KMS-11 (cell line): ENCODE measurements around the gene PCP4.

Experiments
- H2AFZ ChIP-seq: fragments of 200-600 bp; sonication (generic); 2 replicates; pipeline ENCODE4 v1.6.1; 2016; ENCODE audit warnings: antibody characterized with exemption, mixed run types, low read depth
- H3K27ac ChIP-seq: fragments of 200-600 bp; sonication (generic); 2 replicates; pipeline ENCODE4 v1.6.1; 2016; ENCODE audit warnings: mild to moderate bottlenecking, mixed run types
- H3K27me3 ChIP-seq: fragments of 200-600 bp; sonication (generic); 2 replicates; pipeline ENCODE4 v1.6.1; 2017; ENCODE audit warnings: mild to moderate bottlenecking, low read depth, mixed run types, moderate library complexity; ENCODE audit not compliant: insufficient read depth
- H3K36me3 ChIP-seq: fragments of 200-600 bp; sonication (generic); 2 replicates; pipeline ENCODE4 v1.6.1; 2017; ENCODE audit warnings: mild to moderate bottlenecking, mixed run types; ENCODE audit not compliant: insufficient read depth
- H3K4me1 ChIP-seq: fragments of 200-600 bp; sonication (generic); 2 replicates; pipeline ENCODE4 v1.6.1; 2016; ENCODE audit warnings: mild to moderate bottlenecking, low read depth, mixed run types; ENCODE audit not compliant: poor library complexity, severe bottlenecking
- H3K4me2 ChIP-seq: fragments of 200-600 bp; sonication (generic); 2 replicates; pipeline ENCODE4 v1.7.0; 2016; ENCODE audit warnings: mild to moderate bottlenecking, mixed run types
- H3K4me3 ChIP-seq: fragments of 200-600 bp; sonication (generic); IDR thresholded peaks from 2 replicates; pipeline ENCODE4 v1.6.1; 2017; ENCODE audit warnings: low read depth, low read length, mixed read lengths; ENCODE audit not compliant: insufficient read depth
- H3K79me2 ChIP-seq: fragments of 200-600 bp; sonication (generic); 2 replicates; pipeline ENCODE4 v1.6.1; 2016; ENCODE audit warnings: low read depth, mixed run types; ENCODE audit not compliant: insufficient read depth
- H3K9ac ChIP-seq: fragments of 200-600 bp; sonication (generic); 2 replicates; pipeline ENCODE4 v1.6.1; 2016; ENCODE audit warnings: mild to moderate bottlenecking, mixed run types
- H4K20me1 ChIP-seq: fragments of 200-600 bp; sonication (generic); 2 replicates; pipeline ENCODE4 v1.6.1; 2016; ENCODE audit warnings: mild to moderate bottlenecking, mixed run types; ENCODE audit not compliant: insufficient read depth
- CTCF ChIP-seq: fragments of 200-600 bp; sonication (generic); conservative IDR thresholded peaks from 2 replicates; pipeline ENCODE4 v1.6.1; 2017; ENCODE audit warnings: low read depth, mild to moderate bottlenecking, antibody characterized with exemption, low read length, moderate library complexity, mixed read lengths

The PCP4 gene

DNA sequence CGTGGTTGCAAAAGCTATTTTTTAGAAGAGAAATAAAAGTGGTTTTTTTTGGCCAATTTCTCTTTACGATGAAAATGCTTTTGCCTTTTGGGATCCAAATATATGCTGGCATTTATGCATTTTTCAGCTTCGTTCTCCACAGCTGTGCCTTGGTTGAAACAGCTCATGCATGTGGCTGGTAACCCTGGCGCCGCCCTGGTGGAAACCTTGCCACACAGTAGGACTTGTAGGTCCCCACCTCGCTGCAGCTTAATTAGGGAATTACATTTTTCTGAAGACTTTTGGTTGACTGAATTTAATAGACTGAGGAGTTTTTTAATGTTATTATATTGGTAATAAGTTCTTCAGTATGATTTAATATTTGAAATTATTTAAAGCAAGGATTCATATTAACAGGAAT is 12.7 kb upstream of the PCP4 start:
- no peaks in the 10 kb centered on the region for H3K36me3 ChIP-seq
- H3K4me2 ChIP-seq = no peak overlapping the region
- H3K4me1 ChIP-seq = no peaks in the 10 kb centered on the region
- no peaks in the 10 kb centered on the region for H3K27me3 ChIP-seq
- no peak overlapping the region for H3K4me3 ChIP-seq
- peak; percentile 35; the same call in 1 of the 2 replicates for TF ChIP-seq CTCF
- no peak overlapping the region for H3K9ac ChIP-seq
- H2AFZ ChIP-seq = no peak overlapping the region
- H4K20me1 ChIP-seq = no peaks in the 10 kb centered on the region
- H3K27ac ChIP-seq = no peak overlapping the region
- no peaks in the 10 kb centered on the region for H3K79me2 ChIP-seq

- H3K27ac ChIP-seq = no peak overlapping the region
- H3K4me1 ChIP-seq = no peaks in the 10 kb centered on the region
- no peaks in the 10 kb centered on the region for H3K27me3 ChIP-seq
- no peak for TF ChIP-seq CTCF
- H3K4me2 ChIP-seq = no peak overlapping the region
- H2AFZ ChIP-seq = no peak overlapping the region
- H3K79me2 ChIP-seq = no peaks in the 10 kb centered on the region
- no peaks in the 10 kb centered on the region for H4K20me1 ChIP-seq
- H3K4me3 ChIP-seq = no peak overlapping the region
- H3K36me3 ChIP-seq = no peaks in the 10 kb centered on the region
- H3K9ac ChIP-seq = no peak overlapping the region
These were observed 11.6 kb upstream of the PCP4 start for GRCh38 chr21:39855595-39855994.

DNA sequence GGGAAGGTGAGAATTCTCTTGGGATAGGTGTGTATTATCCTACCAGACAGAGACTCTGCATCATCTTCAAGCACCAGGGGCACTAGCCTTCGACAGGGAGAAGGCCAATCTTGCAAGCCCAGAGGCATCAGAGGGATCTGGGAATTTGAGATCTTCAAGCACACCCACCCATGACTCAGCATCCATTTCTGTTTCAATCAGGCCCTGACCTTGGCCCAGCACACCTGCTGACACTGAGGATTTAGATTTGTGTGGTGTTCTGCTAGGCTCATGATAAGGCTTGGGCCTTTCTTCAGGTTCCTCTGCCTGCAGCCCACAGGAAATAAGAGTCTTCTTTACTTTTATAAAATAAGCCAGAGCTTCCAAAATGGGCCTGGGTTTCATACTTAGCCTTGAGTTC is 6.6 kb upstream of the PCP4 start:
- H2AFZ ChIP-seq = no peak overlapping the region
- H3K27me3 ChIP-seq = no peaks in the 10 kb centered on the region
- no peak for TF ChIP-seq CTCF
- H3K4me1 ChIP-seq = peaks cover 16% of the 10 kb centered on the region
- H4K20me1 ChIP-seq = no peaks in the 10 kb centered on the region
- no peak overlapping the region for H3K4me3 ChIP-seq
- no peaks in the 10 kb centered on the region for H3K36me3 ChIP-seq
- H3K79me2 ChIP-seq = no peaks in the 10 kb centered on the region
- H3K9ac ChIP-seq = no peak overlapping the region
- no peak overlapping the region for H3K4me2 ChIP-seq
- H3K27ac ChIP-seq = no peak overlapping the region

GRCh38 chr21:39863111-39863510 is 4.1 kb upstream of the PCP4 start:
- Histone ChIP-seq H3K79me2 (no peaks in the 10 kb centered on the region), H3K36me3 (no peaks in the 10 kb centered on the region), H3K4me2 (peak overlapping the region; percentile 50), H3K4me3 (no peak overlapping the region), H3K27me3 (no peaks in the 10 kb centered on the region), H2AFZ (no peak overlapping the region), H3K27ac (no peak overlapping the region), H3K4me1 (peaks cover 16% of the 10 kb centered on the region), H3K9ac (no peak overlapping the region), H4K20me1 (no peaks in the 10 kb centered on the region)
- TF ChIP-seq CTCF = no peak

DNA sequence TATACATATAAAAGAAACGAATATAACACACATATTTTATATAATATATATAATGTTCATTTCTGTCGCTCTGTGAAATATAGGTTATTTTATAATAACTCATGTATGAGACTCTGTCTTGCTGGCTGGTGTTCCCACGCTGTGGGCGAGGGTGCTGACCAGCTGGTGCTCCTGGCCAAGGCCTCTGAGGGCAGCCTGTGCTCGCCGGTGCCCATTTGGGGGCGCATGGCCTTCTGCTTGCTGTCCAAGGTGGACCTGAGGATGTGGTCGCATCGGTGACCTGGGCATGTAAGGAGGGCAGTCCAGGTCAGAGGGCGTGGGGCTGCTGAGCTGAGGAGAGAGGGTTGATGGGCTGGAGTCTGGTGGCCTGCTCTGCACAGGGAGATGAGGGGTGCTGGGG is 1.1 kb upstream of the PCP4 start:
- Histone ChIP-seq H3K36me3 (no peaks in the 10 kb centered on the region), H3K79me2 (no peaks in the 10 kb centered on the region), H2AFZ (no peak overlapping the region), H3K4me3 (no peak overlapping the region), H3K4me2 (no peak overlapping the region), H4K20me1 (no peaks in the 10 kb centered on the region), H3K27me3 (no peaks in the 10 kb centered on the region), H3K4me1 (peaks cover 16% of the 10 kb centered on the region), H3K27ac (no peak overlapping the region), H3K9ac (no peak overlapping the region)
- TF ChIP-seq CTCF = no peak
